Hepatic stellate cell (primary cell): ENCODE data around the gene ARMC7.

Experiments used
- DNase-seq: peaks from one replicate; pipeline ENCODE4 v3.0.0; 2011; ENCODE audit warnings: low spot score

ARMC7 gene

DNA sequence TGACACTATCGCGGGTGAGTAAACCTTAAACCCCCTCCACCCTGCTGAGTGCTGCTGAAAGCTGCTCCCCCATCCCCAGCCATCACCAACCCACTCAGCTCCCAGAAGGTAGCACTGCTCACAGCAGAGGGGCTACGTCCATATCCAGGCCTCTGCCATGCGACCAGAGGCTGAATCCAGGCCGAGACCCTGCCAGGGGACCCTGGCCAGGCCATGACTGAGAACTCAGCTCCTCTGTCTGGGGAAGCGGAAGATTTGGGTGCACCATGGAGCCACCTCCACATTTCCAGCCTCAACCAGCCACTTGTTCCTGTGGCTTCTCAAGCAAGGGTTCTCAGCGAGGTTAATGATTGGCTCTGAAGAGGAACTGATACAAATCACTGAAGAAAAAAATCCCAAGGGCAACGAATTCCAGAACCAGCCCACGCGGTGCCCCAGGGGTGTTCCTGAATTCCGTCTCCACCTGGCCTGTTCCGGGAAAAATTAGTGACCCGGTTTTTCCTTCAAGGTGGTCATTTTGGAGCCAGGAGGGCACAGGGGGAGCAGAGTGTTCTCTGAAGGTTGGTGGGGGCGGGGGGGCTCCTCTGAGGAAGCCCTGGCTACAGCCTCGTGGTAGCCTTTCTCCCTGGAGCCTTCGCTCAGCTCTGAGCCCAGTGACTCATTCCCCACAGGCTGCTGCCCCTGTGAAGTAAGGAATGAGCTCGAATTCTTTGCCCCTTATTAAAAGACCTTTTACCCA lies 31.3 kb upstream of the ARMC7 start:
- peak; percentile 94 for DNase-seq

- no peak for DNase-seq
These were observed 30.8 kb upstream of the ARMC7 start for GRCh38 chr17:75079023-75079373.

DNA sequence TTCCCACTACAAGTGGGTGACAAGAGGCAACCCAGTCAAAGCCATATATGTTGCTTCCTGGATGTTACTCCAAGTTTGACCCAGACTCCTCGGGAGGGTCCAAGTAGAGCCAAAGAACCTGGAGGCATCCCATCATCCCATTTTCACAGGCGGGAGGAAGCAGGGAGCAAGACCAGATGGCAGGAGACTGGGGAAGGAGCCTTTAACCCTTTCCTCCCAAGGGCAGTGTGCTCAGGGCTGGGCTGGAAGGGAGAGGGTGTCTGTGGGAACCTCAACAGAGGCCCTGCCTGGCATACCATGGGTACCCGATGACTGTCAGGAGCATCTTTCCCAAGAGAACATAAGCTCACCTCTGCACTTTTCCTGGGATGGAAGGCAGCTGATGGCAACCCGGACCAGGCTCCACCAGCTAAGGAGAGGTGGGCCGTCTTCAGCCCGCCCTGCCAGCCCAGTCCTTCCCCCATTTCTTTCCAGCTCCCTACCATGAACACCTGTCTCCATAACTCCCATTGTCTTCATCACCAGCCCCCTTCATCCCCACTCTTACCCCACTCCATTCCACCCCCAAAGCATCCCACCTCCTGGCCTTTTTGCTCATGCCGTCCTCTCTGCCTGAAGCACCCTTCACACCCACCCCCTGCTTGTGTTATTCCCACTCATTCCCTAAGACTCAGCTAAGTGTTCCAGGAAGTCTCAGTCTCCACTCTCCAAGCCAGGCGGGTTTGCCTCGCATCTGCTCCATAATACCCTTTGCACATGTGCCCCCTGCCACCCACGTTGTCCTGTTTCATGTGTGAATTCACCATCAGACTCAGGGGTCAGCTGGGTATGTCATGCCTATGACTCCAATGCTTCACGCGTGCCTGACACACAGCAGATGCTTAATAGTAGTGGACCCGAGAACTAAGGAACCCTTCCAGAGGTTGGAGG lies 27.9 kb upstream of the ARMC7 start:
- DNase-seq, result no peak

- no peak for DNase-seq
These were observed 27.1 kb upstream of the ARMC7 start for GRCh38 chr17:75082683-75083082.

DNA sequence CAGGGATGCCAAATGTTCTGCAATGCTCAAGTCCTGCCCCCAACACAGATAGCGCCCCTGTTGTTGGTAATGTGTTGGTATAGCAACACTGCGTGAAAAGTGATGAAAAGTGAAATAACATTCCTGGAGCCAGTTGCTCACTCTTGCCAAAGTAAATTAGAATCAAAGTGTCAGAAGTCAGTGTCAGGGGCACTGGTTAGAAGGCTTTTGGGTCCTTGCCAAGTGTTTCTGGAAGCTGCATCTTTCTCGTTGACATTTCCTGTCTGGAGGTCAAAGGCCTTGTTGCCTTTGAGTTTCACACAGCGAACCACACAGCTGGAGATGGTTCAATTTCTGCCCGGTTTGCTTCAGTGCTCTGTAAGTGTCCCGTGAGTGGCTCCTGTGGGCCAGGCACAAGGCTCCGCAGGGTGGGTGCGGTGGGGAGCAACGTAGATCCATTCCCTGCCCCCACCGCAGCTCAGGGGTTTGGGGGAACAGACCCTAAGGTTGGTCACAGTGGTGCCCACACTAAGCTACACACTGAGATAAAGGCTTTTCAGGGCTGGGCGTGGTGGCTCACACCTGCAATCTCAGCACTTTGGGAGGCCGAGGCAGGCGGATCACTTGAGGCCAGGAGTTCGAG lies 25.6 kb upstream of the ARMC7 start:
- no peak for DNase-seq

DNA sequence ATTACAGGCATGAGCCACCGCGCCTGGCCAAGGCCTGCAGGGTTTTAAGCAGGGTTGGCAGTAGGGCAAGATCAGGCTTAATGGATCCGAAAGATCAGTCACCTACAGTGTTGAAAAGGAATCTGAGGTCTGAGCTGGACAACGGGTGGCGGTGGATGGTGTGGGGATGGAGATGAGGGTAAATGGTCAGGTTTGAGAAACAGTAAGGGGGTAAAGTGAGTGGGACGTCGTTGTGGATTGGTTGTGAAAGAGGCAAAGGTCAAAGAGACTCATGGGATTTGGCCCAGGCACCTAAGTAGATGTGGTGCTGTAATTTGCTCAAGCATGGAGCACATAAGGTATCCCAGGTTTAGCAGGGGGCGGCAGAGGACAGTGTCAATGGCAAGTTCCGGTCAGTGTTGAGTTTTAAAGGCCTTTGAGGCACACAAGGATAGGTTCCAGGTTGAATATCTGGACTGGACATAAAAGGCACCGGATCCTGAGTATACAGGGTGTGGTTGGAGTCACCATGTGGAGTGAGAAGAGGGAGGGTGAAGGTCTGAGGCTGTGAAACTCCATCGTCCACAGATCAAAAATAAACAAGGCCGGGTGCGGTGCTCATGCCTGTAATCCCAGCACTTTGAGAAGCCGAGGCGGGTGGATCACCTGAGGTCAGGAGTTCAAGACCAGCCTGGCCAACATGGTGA lies 23.1 kb upstream of the ARMC7 start:
- DNase-seq, result no peak

GRCh38 chr17:75087182-75087557 lies 22.6 kb upstream of the ARMC7 start:
- DNase-seq, result no peak

GRCh38 chr17:75087558-75088453 lies 22.0 kb upstream of the ARMC7 start, which contains the start of gene SLC16A5:
Gene SLC16A5 (plus strand): TSS chr17:75087954. CDS start chr17:75093637, 5,683 bp downstream.
- DNase-seq, result no peak

GRCh38 chr17:75088465-75089417 lies 21.0 kb upstream of the ARMC7 start:
- no peak for DNase-seq

GRCh38 chr17:75090871-75091854 lies 18.6 kb upstream of the ARMC7 start:
- no peak for DNase-seq

- no peak for DNase-seq
These were observed 17.9 kb upstream of the ARMC7 start for GRCh38 chr17:75091855-75092327.

DNA sequence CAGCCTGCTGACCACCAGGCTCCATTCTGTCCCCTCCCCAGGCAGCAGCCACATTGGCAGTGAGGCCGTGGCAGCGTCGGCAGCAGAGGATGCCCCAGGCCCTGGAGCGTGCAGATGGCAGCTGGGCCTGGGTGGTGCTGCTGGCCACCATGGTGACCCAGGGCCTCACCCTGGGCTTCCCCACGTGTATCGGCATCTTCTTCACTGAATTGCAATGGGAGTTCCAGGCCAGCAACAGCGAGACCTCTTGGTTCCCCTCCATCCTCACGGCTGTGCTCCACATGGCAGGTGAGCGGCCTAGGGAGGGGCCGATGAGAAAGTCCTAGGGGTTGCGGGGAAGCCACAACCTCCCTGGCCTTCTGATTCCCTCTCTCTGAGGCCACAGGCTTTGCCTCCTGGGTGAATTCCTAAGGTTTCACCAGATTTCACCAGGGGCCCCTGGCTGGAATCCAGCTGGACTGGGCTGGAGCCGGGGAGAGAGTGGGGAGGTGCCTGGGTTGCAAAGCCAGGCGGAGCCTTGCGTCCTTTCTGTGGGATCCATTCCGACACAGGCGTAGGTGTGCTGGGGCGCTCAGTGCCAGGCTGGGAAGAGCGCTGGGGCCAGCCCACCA lies 16.1 kb upstream of the ARMC7 start:
- DNase-seq, result no peak

DNA sequence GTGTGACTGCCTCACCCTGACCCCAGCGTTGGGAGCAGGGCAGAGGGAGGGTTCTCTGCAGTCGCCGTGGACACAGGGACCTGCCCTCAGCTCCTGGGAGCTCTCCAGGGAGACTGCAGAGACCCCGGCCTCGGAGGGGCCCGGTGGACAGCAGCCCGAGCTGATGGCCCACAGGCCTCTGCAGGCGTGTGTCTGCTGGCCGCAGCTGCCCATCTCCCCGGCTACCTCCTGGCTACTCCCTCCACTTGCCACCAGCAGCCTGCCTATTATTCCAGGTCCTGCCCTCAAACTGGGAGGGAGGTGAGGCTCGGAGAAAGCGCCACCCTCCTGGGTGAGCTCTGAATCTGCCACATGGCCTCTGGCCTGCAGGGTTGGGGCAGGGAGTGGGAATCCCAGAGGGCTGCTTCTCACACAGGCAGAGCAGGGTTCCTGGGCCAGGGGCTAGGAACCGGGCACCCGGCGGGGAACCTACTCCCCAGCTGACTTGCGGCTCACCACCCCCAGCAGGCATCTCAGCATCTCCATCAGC lies 14.8 kb upstream of the ARMC7 start:
- no peak for DNase-seq

DNA sequence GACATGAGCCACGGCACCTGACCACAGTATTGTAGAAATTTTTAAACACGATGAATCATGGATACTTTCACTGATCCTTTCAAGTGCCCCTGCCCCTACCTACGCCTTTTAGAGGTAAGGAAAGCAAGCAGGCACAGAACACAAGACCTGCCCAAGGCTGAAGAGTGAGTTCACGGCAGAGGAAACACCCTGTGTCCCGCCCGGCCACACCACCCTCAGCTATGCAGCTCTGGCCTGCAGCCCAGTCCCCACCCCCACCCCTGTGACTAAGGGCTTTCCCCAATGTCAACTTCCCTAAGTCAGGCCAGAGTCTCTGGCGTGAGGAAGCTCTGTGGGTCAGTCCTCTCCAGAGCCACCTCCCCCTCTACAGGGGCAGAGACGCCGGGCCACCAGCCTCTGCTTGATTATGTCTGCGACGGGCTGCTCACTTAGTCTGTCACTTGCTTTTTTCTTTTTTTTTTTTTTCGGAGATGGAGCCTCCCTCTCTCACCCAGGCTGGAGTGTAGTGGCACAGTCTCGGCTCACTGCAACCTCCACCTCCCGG lies 13.6 kb upstream of the ARMC7 start:
- DNase-seq, result peak; percentile 90

GRCh38 chr17:75097865-75098264 lies 11.9 kb upstream of the ARMC7 start:
- DNase-seq, result no peak

DNA sequence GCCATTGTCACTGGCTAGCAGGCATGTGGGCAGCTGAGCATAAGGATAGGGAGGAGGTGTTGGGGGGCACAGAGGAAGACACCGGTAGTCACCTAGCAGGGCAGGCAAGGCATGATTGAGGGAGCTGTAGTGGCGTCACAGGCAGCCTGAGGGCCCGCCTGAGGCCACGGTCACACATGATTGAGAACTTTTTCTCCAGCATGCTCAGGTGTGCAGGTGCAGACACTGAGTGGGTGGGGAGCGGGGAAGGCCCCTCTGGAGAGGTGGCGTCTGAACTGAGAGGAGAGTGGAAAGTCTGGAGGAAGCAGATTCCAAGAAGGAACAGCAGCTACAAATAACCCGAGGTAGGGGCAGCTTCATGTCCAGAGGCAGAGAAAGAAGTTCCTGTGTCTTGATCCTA lies 10.9 kb upstream of the ARMC7 start:
- DNase-seq, result no peak

DNA sequence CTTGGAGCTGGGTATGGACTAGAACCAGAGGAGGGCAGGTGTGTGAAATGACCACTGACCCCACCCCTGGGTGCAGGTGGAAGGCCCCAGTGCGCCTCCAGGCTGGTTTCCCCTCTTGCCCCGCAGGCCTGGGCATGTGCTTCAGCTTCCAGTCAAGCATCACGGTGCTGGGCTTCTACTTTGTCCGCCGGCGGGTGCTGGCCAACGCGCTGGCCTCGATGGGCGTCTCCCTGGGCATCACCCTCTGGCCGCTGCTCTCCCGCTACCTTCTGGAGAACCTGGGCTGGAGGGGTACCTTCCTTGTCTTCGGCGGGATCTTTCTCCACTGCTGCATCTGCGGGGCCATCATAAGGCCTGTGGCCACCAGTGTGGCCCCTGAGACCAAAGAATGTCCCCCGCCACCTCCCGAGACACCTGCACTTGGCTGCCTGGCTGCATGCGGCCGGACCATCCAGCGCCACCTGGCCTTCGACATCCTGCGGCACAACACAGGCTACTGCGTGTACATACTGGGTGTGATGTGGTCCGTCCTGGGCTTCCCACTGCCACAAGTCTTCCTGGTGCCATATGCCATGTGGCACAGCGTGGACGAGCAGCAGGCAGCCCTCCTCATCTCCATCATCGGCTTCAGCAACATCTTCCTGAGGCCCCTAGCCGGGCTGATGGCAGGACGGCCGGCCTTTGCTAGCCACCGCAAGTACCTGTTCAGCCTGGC lies 9.7 kb upstream of the ARMC7 start:
- no peak for DNase-seq
